AG04449 (cell line): ENCODE measurements around the gene SMPX.

Experiments
- CTCF ChIA-PET: fragments of 350-600 bp; formaldehyde crosslinking; extraction: SDS; loops from one replicate; lab custom pipeline; 2021; ENCODE audit warnings: antibody characterized with exemption; lab: Yijun Ruan, JAX
- POLR2A ChIA-PET: fragments of 400-600, 350-600 bp; formaldehyde crosslinking; extraction: SDS; loops from one replicate; lab custom pipeline; 2020; ENCODE audit warnings: antibody characterized with exemption, inconsistent platforms; lab: Yijun Ruan, JAX
- DNase-seq: peaks from one replicate; pipeline ENCODE4 v3.0.0-alpha.2; 2010; ENCODE audit warnings: low read depth, low spot score
- H3K4me3 ChIP-seq: 2 replicates; pipeline ENCODE4 v1.5.1; 2011; ENCODE audit warnings: low read depth, mild to moderate bottlenecking, control low read depth, low read length
- CTCF ChIP-seq: IDR thresholded peaks from one replicate; pipeline ENCODE4 v1.5.1; 2011; ENCODE audit warnings: mild to moderate bottlenecking, moderate library complexity, low read length, control low read depth, inconsistent platforms; ENCODE audit not compliant: insufficient read depth; ENCODE audit errors: missing control alignments

The SMPX gene

DNA sequence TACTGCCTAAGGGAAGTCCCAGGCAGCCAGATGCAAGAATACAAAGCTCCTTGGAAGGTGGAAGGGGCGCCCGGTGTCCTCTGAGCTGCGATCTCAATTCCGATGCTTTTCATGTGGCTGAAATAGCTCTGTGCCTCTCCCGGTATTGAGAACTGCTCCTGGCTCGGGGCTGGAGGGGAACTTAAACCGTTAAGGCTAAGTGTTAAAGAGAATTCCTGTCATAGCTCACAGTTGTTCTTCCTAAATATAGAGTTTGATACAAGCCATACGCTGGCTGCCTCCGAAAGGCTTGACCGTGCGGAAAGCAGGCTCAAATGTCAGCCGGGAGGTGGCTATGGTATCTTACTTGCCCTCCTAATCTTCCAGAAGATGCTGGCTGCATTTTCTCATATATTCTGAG lies at the start of gene SMPX:
Gene SMPX, minus strand, starts transcription at position 157 of the 400 bp plus-strand sequence. CDS start 3,826 bp downstream, outside the sequence.
- no peak within 1 kb of the TSS for H3K4me3 ChIP-seq
- no peak for DNase-seq
- POLR2A ChIA-PET, result no interaction called here
- no peak for TF ChIP-seq CTCF
- CTCF ChIA-PET, result no interaction called here

DNA sequence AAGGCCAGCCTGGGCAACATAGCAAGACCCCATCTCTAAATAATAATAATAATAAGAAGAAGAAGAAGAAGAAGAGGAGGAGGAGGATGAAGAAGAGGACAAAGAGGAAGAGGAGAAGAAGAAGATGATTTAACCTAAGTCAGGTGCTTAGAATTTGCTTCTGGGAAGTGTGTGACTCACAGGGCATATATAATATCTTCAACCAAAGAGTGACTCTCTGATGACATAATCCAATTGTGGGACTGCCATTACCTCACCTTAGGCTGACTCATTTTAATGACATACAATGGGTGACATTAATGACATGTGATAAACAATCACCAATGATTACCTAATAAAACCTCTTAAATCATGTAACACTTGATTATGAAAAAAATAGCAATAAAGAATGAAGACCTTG lies 48.8 kb upstream of the SMPX start:
- no peak for DNase-seq
- no peak overlapping the region for H3K4me3 ChIP-seq
- no peak for TF ChIP-seq CTCF
- ChIA-PET CTCF (no interaction called here), POLR2A (no interaction called here)

DNA sequence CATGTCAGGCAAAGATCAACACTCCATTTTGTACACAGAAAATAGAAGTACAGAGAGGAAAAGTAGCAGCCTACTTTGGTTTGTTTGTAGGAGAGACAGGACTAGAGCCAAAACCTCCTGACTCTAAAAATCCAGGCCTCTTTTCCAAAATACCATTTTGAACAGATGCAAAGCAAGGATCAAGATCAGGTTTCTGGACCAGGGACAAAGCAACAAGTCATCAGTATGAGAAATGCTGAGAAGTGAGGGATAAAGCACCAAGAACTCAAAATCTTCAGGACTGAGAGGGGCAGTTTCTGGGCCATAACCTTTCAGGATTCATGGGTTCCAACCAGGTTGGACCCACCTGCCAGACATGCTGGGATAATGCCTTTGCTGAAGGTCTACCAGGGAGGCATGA lies 44.9 kb upstream of the SMPX start:
- H3K4me3 ChIP-seq, result no peak overlapping the region
- ChIA-PET CTCF (no interaction called here), POLR2A (no interaction called here)
- TF ChIP-seq CTCF, result no peak
- DNase-seq, result no peak

GRCh38 chrX:21802054-21802670 lies 44.2 kb upstream of the SMPX start:
- POLR2A ChIA-PET, result no interaction called here
- CTCF ChIA-PET, result no interaction called here
- no peak for DNase-seq
- H3K4me3 ChIP-seq, result no peak overlapping the region
- no peak for TF ChIP-seq CTCF

- ChIA-PET POLR2A (no interaction called here), CTCF (no interaction called here)
- DNase-seq, result no peak
- TF ChIP-seq CTCF, result no peak
- H3K4me3 ChIP-seq, result no peak overlapping the region
These were observed 42.4 kb upstream of the SMPX start for GRCh38 chrX:21800344-21800770.

DNA sequence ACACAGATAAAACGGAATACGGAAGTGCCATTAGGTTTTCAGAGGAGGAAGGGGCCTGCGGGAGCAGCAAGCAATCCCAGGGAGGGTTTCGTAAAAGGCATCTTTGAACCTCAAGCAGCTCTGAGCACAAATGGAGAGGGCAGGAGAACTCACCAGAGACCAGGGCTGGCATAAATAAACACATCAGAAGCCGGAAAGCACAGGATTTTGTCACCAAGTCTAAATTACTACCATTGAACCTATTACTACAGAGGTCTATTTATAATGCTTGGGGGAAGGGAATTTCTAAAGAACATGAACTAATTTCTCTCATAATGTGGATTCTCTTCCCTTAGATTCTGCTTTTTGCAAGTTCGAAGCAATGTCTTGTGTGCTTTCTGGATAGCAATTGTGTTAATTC lies 41.9 kb upstream of the SMPX start:
- ChIA-PET POLR2A (no interaction called here), CTCF (no interaction called here)
- H3K4me3 ChIP-seq, result no peak overlapping the region
- TF ChIP-seq CTCF, result no peak
- DNase-seq, result no peak
